Keratinocyte (primary cell): ENCODE data around the gene MAP7D1. TPM values are rescaled to one million over a fixed set of nuclear protein-coding genes. Genes with fewer than 3 reads are reported as not detected.

ENCODE experiments used
- DNase-seq: peaks from one replicate; pipeline ENCODE4 v3.0.0-alpha.2; 2011; ENCODE audit warnings: low read depth, missing footprints, low spot score
- FAIRE-seq: peaks from 2 replicates; lab custom pipeline; 2011; peaks lifted over from hg19 to GRCh38; lab: Jason Lieb, UNC
- H2AFZ ChIP-seq: 2 replicates; pipeline ENCODE4 v1.6.0; 2012; ENCODE audit warnings: low read length, control low read depth, inconsistent platforms; ENCODE audit not compliant: control insufficient read depth
- H3K27ac ChIP-seq: 2 replicates; pipeline ENCODE4 v1.5.1; 2011; ENCODE audit warnings: low read length; ENCODE audit not compliant: control insufficient read depth, insufficient read depth
- H3K27me3 ChIP-seq: 3 replicates; pipeline ENCODE4 v1.6.0; 2011; ENCODE audit warnings: low read length; ENCODE audit not compliant: control insufficient read depth, insufficient read depth; ENCODE audit errors: extremely low read depth
- H3K36me3 ChIP-seq, 2 experiments: 2 replicates in 1 of 2; 3 replicates in 1 of 2; pipeline ENCODE4 v1.5.1; 2011; ENCODE audit warnings: low read length in 2 of 2, mild to moderate bottlenecking in 1 of 2; ENCODE audit not compliant: control insufficient read depth in 2 of 2, insufficient read depth in 2 of 2; ENCODE audit errors: extremely low read depth in 1 of 2
- H3K4me1 ChIP-seq: 3 replicates; pipeline ENCODE4 v1.5.1; 2011; ENCODE audit warnings: low read length; ENCODE audit not compliant: control insufficient read depth, insufficient read depth; ENCODE audit errors: extremely low read depth
- H3K4me2 ChIP-seq: 3 replicates; pipeline ENCODE4 v1.6.0; 2011; ENCODE audit warnings: low read depth, low read length; ENCODE audit not compliant: control insufficient read depth, insufficient read depth; ENCODE audit errors: extremely low read depth
- H3K4me3 ChIP-seq, 3 experiments: fragments of 200-600 bp in 1 of 3; sonication (generic) in 1 of 3; 2 replicates in 2 of 3; 3 replicates in 1 of 3; pipeline ENCODE4 v1.5.1; 2011 to 2016; ENCODE audit warnings: low read length in 3 of 3, mild to moderate bottlenecking in 3 of 3, control low read depth in 2 of 3, inconsistent platforms in 1 of 3, low read depth in 1 of 3, mixed read lengths in 1 of 3, mixed run types in 1 of 3, moderate library complexity in 1 of 3; ENCODE audit not compliant: control insufficient read depth in 2 of 3, insufficient read depth in 2 of 3; ENCODE audit errors: extremely low read depth in 1 of 3
- H3K79me2 ChIP-seq: 2 replicates; pipeline ENCODE4 v1.6.0; 2012; ENCODE audit warnings: low read length; ENCODE audit not compliant: control insufficient read depth, insufficient read depth
- H3K9ac ChIP-seq: 3 replicates; pipeline ENCODE4 v1.6.0; 2011; ENCODE audit warnings: low read length; ENCODE audit not compliant: control insufficient read depth, insufficient read depth; ENCODE audit errors: extremely low read depth
- H3K9me1 ChIP-seq: 3 replicates; pipeline ENCODE4 v1.6.0; 2011; ENCODE audit warnings: low read length; ENCODE audit not compliant: control insufficient read depth, insufficient read depth; ENCODE audit errors: extremely low read depth
- H3K9me3 ChIP-seq: 2 replicates; pipeline ENCODE4 v1.5.1; 2012; ENCODE audit warnings: low read depth, low read length; ENCODE audit not compliant: control insufficient read depth
- H4K20me1 ChIP-seq: 3 replicates; pipeline ENCODE4 v1.6.0; 2011; ENCODE audit warnings: low read length; ENCODE audit not compliant: control insufficient read depth, insufficient read depth; ENCODE audit errors: extremely low read depth
- EZH2 ChIP-seq: IDR thresholded peaks from one replicate; pipeline ENCODE4 v1.6.1; 2012; ENCODE audit warnings: inconsistent platforms, mild to moderate bottlenecking, low read length, moderate library complexity
- dilution Hi-C: fragments of 300-500 bp; cut with MboI; formaldehyde crosslinking; loops from one replicate; pipeline ENCODE4 v1.7.0; 2020; ENCODE audit warnings: low sequenced_read_pairs; ENCODE audit not compliant: extremely low pct_ligation_motif_present
- polyA plus RNA-seq, 5 experiments: library from polyadenylated mRNA; depleted of rRNA in 3 of 5; stranded (reverse) in 3 of 5; stranded (forward) in 1 of 5; unstranded in 1 of 5; fragments of >200 nt; gene quantifications; 1 replicate in 1 of 5; 2 replicates in 3 of 5; 3 replicates in 1 of 5; pipeline versions ENCODE4 v1.2.1 to v1.2.3, GENCODE V29; 2011 to 2012; ENCODE audit warnings: missing spikeins in 2 of 5, low read depth in 1 of 5, low replicate concordance in 1 of 5
- TF ChIP-seq, protein P1 (sequence below), 3 experiments: IDR thresholded peaks in 1 of 3; conservative IDR thresholded peaks in 1 of 3; optimal IDR thresholded peaks in 1 of 3; 2 replicates in 2 of 3; 3 replicates in 1 of 3; pipeline versions ENCODE3 to v1.5.1; 2011; ENCODE audit warnings: low read length in 3 of 3, mild to moderate bottlenecking in 3 of 3, moderate library complexity in 2 of 3, control low read depth in 1 of 3, inconsistent platforms in 1 of 3; ENCODE audit not compliant: insufficient read depth in 2 of 3; ENCODE audit errors: extremely low read depth in 1 of 3

The MAP7D1 gene
- polyA plus RNA-seq, 1 donor (not counting 4 experiments of a cell fraction or from before 2014, with no cell fraction given): 75.0 TPM

DNA sequence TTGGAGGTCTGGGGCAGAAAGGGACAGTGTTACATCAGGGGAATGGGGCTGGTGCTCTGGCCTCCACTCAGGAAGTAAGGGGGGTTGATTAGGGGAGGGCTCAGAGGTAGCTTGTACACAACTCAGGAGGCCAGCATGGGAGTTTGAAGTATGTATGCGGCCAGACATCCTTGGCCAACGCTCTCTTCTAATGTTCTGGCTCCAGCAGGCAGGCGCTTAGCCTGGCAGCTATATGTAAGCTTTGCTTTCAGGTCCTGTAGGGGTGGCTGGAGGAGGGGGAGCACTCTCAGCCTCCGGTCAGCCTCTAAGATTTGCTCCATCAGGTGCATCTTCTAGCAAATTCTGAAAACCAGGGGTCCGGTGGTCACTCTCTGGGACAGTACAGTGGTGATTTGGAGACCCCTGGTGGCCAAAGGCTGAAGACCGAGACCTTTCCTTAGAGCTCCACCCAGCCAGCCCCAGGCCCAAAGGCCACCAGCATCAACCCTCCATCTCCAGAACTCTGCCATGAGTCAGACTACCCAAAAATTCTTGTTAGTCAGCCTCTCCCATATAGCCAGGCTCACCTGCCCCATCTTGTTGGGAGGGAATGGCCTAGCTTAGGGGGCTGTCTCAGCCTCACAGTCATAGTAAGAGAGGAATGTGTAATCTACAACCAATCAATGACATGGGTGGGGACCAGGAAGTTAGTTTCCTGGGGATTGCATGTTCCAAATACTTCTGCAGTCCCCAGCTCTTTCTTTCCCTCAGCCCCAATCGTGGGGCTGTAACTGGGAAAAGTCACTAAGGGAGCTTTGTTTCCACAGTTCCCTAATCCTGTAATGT, 21.2 kb upstream of the MAP7D1 start:
- dilution Hi-C loops: no loop called here
- DNase-seq: peak; percentile 90
- Histone ChIP-seq H3K4me2 (peak overlapping the region; percentile 76), H3K27ac (peak overlapping the region; percentile 98), H3K27me3 (no peaks in the 10 kb centered on the region), H3K9me3 (no peaks in the 10 kb centered on the region), H3K4me1 (peaks cover 43% of the 10 kb centered on the region), H3K4me3 (peak overlapping the region in 1 of 3 experiments; percentile 30), H4K20me1 (no peaks in the 10 kb centered on the region), H3K9ac (peak overlapping the region; percentile 77), H3K9me1 (no peaks in the 10 kb centered on the region), H2AFZ (peak overlapping the region; percentile 3), H3K36me3 (peaks cover 11 to 26% of the 10 kb centered on the region in 2 experiments), H3K79me2 (peaks cover 8% of the 10 kb centered on the region)
- TF ChIP-seq EZH2: no peak
- TF ChIP-seq, protein P1, sequence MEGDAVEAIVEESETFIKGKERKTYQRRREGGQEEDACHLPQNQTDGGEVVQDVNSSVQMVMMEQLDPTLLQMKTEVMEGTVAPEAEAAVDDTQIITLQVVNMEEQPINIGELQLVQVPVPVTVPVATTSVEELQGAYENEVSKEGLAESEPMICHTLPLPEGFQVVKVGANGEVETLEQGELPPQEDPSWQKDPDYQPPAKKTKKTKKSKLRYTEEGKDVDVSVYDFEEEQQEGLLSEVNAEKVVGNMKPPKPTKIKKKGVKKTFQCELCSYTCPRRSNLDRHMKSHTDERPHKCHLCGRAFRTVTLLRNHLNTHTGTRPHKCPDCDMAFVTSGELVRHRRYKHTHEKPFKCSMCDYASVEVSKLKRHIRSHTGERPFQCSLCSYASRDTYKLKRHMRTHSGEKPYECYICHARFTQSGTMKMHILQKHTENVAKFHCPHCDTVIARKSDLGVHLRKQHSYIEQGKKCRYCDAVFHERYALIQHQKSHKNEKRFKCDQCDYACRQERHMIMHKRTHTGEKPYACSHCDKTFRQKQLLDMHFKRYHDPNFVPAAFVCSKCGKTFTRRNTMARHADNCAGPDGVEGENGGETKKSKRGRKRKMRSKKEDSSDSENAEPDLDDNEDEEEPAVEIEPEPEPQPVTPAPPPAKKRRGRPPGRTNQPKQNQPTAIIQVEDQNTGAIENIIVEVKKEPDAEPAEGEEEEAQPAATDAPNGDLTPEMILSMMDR (optimal IDR thresholded peaks at IDR 0.05 in 1 of 3, IDR thresholded peaks at IDR 0.05 in 1 of 3, conservative IDR thresholded peaks at IDR 0.05 in 1 of 3; ENCODE audit: extremely low read depth in 1 of 3, insufficient read depth in 2 of 3, low read length in 3 of 3): peak; percentile 61 to 66 (median 62)
- FAIRE-seq: peak; percentile 99

DNA sequence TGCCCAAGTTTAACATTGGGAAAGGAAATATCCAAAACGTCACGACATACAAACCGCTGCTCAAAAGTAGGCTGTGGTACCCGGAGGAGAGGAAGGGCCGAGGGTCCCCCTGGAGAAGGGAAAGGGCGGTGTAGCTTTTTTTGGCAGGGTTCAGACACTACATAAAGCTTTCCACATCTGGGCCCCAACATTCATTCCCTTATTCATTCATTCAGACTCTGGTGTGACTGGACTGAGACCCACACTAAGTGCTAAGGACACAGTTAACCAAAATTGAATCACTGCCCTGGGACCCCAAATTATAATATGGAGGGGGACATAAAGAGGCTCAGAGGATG, 20.7 kb upstream of the MAP7D1 start:
- no peak for FAIRE-seq

More for the DNA sequence above, 20.7 kb upstream of the MAP7D1 start:
- Histone ChIP-seq H3K27ac (peak overlapping the region; percentile 98), H3K27me3 (no peaks in the 10 kb centered on the region), H3K9me1 (peaks cover under 1% of the 10 kb centered on the region), H3K79me2 (peaks cover 14% of the 10 kb centered on the region), H4K20me1 (peaks cover under 1% of the 10 kb centered on the region), H2AFZ (peak overlapping the region; percentile 3), H3K9me3 (no peaks in the 10 kb centered on the region), H3K36me3 (peaks cover 11 to 31% of the 10 kb centered on the region in 2 experiments), H3K4me1 (peaks cover 43% of the 10 kb centered on the region), H3K4me3 (peak overlapping the region in 1 of 3 experiments; percentile 30), H3K4me2 (peak overlapping the region; percentile 76), H3K9ac (peak overlapping the region; percentile 77)
- no peak for DNase-seq
- TF ChIP-seq, protein P1 (optimal IDR thresholded peaks at IDR 0.05 in 1 of 3, IDR thresholded peaks at IDR 0.05 in 1 of 3, conservative IDR thresholded peaks at IDR 0.05 in 1 of 3; ENCODE audit: extremely low read depth in 1 of 3, insufficient read depth in 2 of 3, low read length in 3 of 3): no peak
- TF ChIP-seq EZH2: no peak
- dilution Hi-C loops: no loop called here
